HG03108 (cell line): ENCODE results near the gene SLC44A4.
A peak's percentile ranks its signal among the peaks of the same experiment; 100 is the strongest.
"Not testable (repeated sequence)": the region's sequence is repeated elsewhere in the genome, so short reads cannot be mapped to it uniquely, and the experiment has no call there.

Source experiments
- ATAC-seq: cut with Tn5 transposase; IDR thresholded peaks from one replicate; pipeline ENCODE4 v1.9.1; 2021; ENCODE audit warnings: moderate library complexity; ENCODE audit not compliant: unreplicated experiment

The SLC44A4 gene

GRCh38 chr6:31831350-31832215 is 47.2 kb downstream of the SLC44A4 start:
- ATAC-seq: no peak

GRCh38 chr6:31830886-31831335 is 47.9 kb downstream of the SLC44A4 start:
- no peak for ATAC-seq

GRCh38 chr6:31829633-31830283 is 49.0 kb downstream of the SLC44A4 start:
- no peak for ATAC-seq

- peak; percentile 64 for ATAC-seq
Measured at GRCh38 chr6:31827286-31828079, 51.3 kb downstream of the SLC44A4 start, which contains the start of gene HSPA1B. TSS of gene HSPA1B (plus strand) at chr6:31827738. CDS start at chr6:31827951, 213 bp downstream.

DNA sequence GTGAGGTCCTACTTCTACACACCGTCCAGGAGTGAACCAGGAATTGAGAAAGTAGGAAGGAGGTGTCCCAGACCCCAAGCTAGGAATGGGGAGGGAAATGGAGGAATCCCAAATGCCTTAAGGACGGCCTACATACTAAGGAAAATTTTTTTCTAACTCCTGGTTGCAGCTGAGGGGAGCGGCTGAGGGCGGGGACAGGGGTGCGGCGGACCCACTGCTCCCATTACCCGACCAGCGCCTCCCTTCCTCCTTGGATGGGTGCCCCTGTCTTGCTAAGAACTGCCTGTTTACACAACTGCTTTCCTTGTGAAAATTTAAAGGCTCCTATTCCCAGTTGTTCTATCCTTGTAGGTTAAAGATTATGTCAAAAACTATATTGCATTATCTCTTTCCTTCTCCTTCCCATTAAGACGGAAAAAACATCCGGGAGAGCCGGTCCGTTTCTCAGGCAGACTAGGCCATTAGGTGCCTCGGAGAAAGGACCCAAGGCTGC is 52.0 kb downstream of the SLC44A4 start:
- peak; percentile 6 for ATAC-seq

GRCh38 chr6:31825553-31825952 is 53.2 kb downstream of the SLC44A4 start:
- ATAC-seq: no peak

- not testable (repeated sequence) for ATAC-seq
Measured at GRCh38 chr6:31823592-31824196, 55.1 kb downstream of the SLC44A4 start.

GRCh38 chr6:31822036-31822821 is 56.6 kb downstream of the SLC44A4 start:
- ATAC-seq: no peak

- ATAC-seq: no peak
Measured at GRCh38 chr6:31821301-31822035, 57.3 kb downstream of the SLC44A4 start.

DNA sequence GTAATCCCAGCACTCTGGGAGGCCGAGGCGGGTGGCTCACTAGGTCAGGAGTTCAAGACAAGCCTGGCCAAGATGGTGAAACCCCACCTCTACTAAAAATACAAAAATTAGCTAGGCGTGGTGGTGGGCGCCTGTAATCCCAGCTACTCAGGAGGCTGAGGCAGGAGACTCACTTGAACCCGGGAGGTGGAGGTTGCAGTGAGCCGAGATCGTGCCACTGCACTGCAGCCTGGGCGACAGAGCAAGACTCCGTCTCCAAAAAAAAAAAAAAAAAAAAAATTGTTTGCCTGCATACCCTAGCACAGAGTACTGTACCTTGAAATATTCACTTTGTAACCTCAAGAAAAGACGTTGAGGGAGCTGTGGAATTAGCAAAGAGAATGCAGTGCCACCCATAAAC is 58.4 kb downstream of the SLC44A4 start:
- ATAC-seq: not testable (repeated sequence)

DNA sequence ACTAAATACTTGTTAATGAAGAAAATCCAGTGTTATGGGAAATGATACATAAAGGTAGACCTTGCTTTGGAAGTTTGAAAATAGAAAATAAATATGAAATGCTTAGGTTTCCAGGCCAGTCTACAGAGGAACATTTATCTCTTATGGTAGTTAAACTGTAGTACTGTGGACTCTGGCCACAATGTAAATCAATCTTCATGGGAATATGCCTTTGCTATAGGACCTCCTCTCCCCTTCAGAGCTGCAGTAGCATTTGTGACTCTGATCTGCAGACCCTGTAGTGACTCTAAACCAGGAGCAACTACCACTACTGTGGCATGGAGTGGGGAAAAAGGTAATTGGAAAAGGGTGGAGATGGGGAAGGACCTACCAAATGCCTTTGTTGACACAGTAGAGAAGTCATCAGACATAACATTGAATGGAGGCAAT is 58.9 kb downstream of the SLC44A4 start:
- ATAC-seq: no peak

DNA sequence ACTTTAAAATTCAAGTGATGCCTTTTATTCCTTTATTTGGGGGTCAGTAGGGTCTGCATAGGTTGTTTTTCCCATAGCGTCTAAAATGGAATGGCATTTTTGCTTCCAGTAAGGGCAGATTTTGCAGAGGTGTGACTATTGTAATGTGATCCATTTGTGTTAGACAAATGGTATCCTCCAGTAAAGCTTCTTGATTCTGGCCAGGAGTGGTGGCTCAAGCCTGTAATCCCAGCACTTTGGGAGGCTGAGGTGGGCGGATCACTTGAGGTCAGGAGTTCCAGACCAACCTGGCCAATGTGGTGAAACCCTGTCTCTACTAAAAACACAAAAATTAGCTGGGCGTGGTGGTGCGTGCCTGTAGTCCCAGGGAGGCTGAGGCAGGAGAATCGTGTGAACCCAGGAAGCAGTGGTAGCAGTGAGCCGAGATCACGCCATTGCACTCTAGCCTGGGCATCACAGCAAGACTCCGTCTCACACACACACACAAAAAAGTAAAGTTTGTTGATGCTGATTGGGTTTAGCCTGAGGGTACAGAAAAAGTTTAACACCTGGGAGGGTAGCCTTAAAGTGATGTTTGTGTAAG is 60.8 kb downstream of the SLC44A4 start:
- ATAC-seq: not testable (repeated sequence)

GRCh38 chr6:31817133-31817928 is 61.5 kb downstream of the SLC44A4 start:
- not testable (repeated sequence) for ATAC-seq

GRCh38 chr6:31815025-31815838 is 63.6 kb downstream of the SLC44A4 start, which contains the start of the genes HSPA1A and HSPA1L:
TSS of gene HSPA1A (plus strand) at chr6:31815543. CDS start at chr6:31815757, 214 bp downstream.
TSS of gene HSPA1L (minus strand) at chr6:31815283. CDS start at chr6:31811972, 3,311 bp downstream.
- ATAC-seq: no peak

DNA sequence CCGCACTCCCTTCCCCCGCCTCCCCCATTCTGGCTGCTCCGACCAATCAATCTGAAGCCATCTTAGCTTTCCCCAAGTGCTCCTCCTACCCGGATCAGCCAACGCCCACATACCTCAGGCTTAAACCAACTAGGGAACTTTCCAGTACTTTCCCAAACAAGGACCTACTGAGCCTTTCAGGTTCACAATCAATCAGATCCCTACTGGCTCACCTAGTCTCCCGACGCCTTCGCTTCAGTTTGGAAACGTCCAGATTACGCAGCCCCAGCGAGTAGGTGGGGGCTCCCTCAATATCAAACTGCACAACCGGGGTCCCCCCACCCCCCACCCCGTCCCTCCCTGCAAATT is 64.1 kb downstream of the SLC44A4 start:
- ATAC-seq: peak; percentile 31

- ATAC-seq: no peak
Measured at GRCh38 chr6:31813465-31813849, 65.3 kb downstream of the SLC44A4 start.
